ENCODE measurements around the gene LHX1.
A peak's percentile ranks its signal among the peaks of the same experiment; 100 is the strongest.

LHX1 gene

GRCh38 chr17:36939802-36940312, 2.6 kb downstream of the LHX1 start:
- no peak for DNase-seq

- DNase-seq: no peak
Observed at GRCh38 chr17:36940313-36941264, 3.3 kb downstream of the LHX1 start.

DNA sequence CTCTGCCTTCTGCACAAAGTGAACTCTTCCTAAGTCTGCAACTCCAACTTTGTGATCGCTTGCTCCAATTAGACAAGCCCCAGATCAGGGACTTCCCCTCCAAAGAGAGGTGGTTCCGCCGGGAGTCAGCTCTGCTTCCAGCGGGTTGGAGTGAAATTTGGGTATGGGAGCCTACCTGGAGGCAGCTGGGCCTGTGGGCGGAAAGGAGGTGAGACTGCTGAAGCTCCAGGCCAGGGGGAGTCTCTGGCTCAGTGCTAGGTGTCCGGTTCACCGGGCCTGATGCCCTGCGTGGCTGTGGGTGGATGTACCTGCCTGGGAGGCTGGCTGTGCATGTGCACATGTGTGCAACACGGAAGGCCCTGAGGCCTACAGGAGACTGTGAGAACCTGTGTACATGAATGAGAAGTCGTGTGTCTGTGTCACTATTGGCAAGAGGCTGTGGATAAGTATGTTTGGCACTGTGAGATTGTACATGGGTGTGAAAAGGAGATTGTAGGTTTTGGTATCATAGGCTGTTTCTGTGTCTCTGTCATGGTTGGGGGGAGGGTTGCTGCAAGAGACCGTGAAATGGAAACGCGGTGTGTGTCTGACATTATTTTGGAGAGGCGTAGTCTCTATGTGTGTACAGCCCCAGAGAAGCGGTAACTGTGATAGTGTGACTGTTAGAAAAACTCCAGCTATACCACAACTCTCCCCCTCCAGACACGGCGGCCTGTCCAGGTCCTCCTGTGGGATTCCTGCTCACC, 4.2 kb downstream of the LHX1 start:
- DNase-seq: no peak

DNA sequence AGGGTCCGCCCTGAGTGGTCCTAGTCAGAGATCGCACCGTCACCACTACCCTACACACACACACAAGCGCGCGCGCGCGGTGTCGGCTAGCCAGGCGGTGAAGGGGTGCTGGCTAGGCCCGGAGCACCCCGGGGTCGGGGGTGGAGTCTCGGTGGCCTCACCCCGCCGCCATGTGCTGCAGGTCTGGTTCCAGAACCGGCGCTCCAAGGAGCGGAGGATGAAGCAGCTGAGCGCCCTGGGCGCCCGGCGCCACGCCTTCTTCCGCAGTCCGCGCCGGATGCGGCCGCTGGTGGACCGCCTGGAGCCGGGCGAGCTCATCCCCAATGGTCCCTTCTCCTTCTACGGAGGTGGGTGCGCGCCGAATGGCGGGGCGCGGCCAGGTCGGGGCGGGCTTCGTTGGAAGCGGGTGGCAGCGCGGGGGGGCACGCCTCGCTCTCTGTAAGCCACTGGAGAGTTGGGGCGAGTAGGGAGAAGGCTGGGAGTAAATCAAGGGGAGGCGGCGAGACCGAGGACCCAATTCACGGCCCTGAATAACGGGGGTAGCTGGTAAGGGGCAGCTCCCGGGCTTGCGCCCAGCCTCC, 4.8 kb downstream of the LHX1 start:
- no peak for DNase-seq

- no peak for DNase-seq
Observed at GRCh38 chr17:36942631-36943125, 5.4 kb downstream of the LHX1 start.

GRCh38 chr17:36943250-36944191, 6.2 kb downstream of the LHX1 start:
- no peak for DNase-seq

DNA sequence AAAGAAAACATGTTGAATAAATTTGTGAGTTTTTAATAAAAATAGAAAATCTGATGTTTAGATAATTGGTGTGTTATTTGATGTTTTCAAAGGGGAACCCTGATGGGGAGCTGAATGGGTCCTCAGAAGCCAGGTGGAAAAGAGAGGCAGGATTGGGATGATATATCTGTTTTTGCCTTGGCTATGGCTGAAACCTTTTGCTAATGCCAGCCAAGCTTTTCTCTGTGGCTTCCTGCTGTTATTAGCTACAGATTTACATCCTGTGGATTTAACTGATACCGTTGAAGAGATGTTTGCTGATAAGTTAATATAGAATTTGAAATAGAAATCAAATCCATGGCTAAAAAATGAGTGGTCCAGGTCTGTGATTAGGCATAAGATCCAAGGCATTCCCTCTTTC, 7.3 kb downstream of the LHX1 start:
- DNase-seq: no peak

GRCh38 chr17:36945140-36945539, 7.9 kb downstream of the LHX1 start:
- no peak for DNase-seq

DNA sequence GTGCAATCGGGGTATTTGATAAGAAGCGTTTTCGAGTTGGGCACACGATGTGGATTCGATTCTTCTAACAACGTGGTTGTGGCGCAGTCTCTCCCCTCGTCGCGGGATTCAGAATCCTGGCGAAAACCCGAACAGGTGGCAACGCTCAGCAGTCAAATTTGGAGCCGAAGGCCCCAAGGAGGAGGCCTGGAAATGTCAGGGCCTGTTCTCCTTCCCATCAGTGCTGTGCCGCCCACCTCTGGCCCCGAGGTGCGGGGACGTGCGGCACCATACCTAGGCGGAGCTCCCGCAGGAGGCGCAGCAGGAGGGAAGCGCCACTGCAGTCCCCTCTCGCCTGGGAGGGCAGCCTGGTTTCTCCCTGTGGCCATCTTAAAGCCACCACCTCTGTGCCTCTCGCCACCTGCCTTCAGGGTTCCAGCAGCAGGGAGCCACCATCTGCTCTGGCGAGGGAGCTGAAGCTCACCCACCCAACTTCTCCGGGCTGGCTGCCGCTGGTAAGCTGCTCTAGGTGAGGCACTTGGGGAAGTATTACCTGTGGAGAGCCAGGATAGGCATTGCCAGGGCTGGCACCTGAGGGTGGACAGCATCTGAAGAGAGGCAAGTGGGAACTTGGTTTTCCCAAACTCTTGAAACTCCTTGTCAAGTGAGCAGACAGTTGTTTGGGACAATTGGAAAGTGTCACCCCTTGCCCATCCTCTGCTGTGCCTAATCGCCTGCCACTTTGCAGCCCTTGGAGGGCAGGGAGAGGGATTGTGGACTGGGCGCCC, 8.9 kb downstream of the LHX1 start:
- DNase-seq: no peak

DNA sequence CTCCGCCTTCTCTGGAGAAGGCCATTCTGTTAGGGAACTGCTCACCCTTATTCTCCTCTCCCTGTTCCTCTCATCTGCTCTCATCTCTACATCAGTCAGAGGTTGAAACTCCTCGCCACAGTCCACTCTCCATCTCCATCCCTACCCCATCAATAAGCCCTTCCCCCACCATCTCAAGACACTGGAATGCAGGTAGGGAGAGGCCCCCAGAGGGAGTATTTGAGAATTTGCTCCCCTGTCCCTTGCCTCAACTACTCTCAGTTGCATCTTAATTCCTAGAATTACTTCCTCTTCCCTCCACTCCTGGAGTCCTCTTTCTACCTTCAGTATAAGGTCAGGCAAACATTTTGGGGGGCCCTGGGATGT, 9.4 kb downstream of the LHX1 start:
- DNase-seq: no peak

GRCh38 chr17:36947922-36948716, 10.8 kb downstream of the LHX1 start:
- DNase-seq: no peak

- peak; percentile 89 for DNase-seq
Observed at GRCh38 chr17:36948717-36949460, 11.6 kb downstream of the LHX1 start, which contains the start of gene AATF. Gene AATF (plus strand): TSS chr17:36948954. CDS start chr17:36949126, 172 bp downstream.

DNA sequence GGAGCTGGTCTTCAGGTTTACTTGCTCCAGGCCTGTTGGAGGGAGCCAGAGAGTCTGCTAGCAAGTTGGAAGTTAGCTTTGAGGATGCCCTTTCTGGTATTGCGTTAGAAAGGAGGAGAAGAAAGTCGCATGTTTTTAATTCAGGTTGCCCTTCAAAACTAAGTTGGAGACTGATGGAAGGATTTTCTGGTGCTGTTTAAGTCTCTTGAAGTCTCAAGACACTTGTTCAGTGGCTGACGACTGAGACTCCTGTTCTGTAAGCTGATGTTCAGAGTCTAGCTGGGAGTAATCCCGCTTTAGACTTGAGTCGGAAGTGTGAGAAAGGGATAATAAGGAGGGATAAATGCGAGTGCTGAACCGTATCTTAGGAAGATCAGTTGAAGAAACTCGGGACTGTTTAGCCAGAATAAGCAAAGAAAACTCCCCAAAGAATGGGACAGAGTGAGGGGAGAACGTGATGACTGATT, 12.2 kb downstream of the LHX1 start:
- DNase-seq: no peak

- DNase-seq: no peak
Observed at GRCh38 chr17:36950027-36950426, 12.8 kb downstream of the LHX1 start.

- DNase-seq: no peak
Observed at GRCh38 chr17:36951084-36951789, 14.0 kb downstream of the LHX1 start.

- DNase-seq: no peak
Observed at GRCh38 chr17:36971508-36971907, 34.2 kb downstream of the LHX1 start.

- no peak for DNase-seq
Observed at GRCh38 chr17:36972186-36972700, 35.0 kb downstream of the LHX1 start.

GRCh38 chr17:36972905-36973304, 35.6 kb downstream of the LHX1 start:
- no peak for DNase-seq

Data from 8988T (cell line).